Hematopoietic multipotent progenitor cell treated with erythropoietin and hydrocortisone succinate and interleukin-3 and kit ligand, for 15 days (in vitro differentiated cells): ENCODE measurements around the gene TENM3.

ENCODE experiments used
- DNase-seq: peaks from one replicate; pipeline ENCODE4 v3.0.0-alpha.2; 2015; ENCODE audit warnings: low spot score

The TENM3 gene

DNA sequence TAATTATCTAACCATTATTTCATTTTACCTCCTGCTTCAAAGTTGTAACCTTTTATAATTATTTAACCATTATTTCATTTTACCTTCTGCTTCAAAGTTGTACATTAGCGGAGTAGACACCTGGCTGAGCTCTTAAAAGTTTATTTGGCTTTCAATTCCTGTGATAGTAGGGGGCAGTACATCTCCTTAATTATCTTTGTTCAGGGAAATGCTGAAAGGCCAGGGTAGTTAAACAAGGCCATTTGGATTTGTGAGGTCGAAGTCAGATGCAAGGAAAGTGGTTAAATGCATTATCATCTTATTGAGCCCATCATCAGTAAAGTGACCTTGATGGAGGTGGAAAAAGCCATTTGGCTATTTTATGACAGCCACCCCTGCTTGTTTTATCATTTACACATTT is 210.6 kb downstream of the TENM3 start:
- no peak for DNase-seq

DNA sequence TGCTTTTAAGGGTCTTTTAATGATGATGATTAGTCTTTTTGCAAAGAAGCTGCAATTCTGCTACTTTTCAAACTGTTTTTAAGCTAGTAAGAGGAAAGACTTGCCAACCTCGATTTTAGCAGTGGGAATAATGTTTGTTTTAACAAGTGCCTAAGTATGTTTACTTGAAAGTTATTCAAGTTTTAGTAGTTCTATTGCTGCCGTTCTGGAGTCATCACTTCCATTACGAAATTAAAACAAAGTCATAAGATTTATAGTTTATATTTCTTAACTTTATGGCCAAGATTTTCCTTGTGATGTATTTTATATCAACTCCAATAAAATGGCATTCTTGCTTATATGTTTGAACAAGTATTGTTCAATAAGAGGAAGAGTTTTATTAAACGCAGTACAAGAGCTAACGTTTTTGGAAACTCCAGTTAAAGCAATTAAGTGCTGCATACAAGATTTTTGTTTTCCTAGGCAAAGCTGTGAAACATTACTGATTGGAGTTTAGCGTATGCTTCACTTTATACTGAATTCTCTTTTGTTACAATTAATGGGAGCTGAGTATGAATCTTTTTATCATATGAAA is 211.3 kb downstream of the TENM3 start:
- no peak for DNase-seq

GRCh38 chr4:182465114-182465513 is 221.9 kb downstream of the TENM3 start:
- no peak for DNase-seq

DNA sequence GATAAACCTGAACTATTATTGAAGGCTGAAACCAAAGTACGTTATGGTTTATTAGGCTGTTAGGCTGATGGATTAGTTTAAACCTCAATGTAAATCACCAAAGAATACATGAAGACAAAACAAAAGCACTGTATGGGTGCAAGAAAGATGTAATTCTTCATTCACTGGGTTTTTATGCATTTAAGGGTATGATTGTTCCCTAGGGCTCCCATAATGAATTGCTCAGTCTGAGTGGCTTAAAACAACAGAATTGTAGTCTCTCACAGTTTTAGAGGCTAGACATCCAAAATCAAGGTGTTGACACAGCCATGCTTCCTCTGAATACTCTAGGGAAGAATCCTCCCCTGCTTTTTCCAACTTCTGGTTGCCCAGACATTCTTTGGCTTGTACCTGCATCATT is 222.8 kb downstream of the TENM3 start:
- DNase-seq = no peak

- DNase-seq = no peak
Observed at GRCh38 chr4:182470215-182470614, 227.0 kb downstream of the TENM3 start.

- DNase-seq = no peak
Observed at GRCh38 chr4:182475539-182475938, 232.3 kb downstream of the TENM3 start.

GRCh38 chr4:182478475-182478874 is 235.3 kb downstream of the TENM3 start:
- peak; percentile 38 for DNase-seq

- no peak for DNase-seq
Observed at GRCh38 chr4:182483685-182484084, 240.5 kb downstream of the TENM3 start.

DNA sequence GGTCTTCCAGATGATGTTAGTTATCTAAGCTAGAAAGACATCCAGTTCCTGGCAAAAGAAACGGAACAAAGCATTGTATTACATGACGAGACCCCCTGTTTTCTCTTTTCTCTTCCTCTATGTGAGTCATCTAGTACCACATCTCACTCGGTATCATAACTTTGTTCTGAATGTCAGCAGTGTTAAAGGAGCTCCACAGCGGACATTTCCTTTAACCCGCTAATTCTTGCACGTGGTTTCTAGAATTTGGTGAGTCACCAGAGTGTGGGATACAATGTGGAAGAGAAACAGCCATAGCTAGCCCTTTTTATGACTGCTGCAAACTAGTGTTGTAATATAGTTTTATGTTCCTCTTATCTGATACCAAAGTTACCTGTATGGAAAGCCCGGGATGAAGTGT is 243.7 kb downstream of the TENM3 start:
- DNase-seq = no peak

DNA sequence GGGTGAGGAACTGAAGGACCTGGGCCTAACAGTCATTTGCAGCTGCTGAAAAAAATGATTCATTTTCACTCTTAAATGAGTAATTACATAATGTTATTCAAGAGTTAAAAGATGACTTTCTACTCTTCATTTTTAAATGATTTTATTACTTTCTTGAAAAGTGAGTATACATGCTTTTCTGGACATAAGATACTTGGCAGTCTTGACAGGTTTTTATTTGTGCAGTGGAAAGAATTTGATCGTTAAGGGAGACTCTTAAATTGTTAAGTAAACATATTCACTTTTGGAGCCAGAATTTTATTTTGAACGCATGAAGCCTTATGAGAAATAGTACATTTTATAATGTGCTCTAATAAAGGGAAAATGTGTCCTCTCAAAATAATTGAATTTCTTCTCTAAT is 245.7 kb downstream of the TENM3 start:
- no peak for DNase-seq

- DNase-seq = no peak
Observed at GRCh38 chr4:182489607-182490006, 246.4 kb downstream of the TENM3 start.

DNA sequence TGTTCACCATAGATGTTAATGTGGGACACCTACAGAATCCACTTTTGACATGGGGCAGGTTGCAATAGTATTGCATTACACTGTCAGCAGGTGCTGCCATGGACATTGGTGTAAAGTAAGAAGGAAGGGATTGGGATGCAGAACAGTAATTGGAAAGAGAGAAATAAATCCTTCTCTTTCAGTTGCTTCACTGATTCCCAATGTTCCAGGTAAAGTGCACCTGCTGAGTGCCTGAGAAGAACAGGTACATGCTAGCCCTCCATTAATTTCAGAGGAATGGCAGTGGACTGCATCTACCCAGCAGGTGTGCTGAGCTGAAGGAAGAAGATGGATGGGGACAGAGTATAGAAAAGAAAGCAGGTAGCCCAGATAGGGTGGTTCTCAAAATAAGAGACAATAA is 248.5 kb downstream of the TENM3 start:
- no peak for DNase-seq

DNA sequence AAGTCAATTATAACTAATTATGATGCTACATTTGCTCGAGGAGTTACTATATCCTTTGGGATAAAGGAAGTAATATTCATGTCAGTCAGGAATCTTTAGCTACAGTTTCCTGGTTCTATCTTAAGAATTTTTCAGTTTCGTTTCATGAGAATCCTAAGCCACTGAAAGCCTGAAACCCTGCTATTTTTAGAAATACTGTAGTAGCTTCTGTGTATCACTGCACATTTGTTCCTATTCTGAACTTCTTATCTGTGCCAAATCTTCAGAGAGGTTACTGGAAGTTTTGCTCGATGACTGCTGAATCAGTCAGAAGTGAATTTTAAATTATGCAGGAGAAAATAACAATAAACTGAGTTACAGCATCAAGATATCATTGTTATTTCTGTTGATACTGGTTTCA is 249.2 kb downstream of the TENM3 start:
- DNase-seq = no peak

GRCh38 chr4:182493377-182493776 is 250.2 kb downstream of the TENM3 start:
- no peak for DNase-seq

DNA sequence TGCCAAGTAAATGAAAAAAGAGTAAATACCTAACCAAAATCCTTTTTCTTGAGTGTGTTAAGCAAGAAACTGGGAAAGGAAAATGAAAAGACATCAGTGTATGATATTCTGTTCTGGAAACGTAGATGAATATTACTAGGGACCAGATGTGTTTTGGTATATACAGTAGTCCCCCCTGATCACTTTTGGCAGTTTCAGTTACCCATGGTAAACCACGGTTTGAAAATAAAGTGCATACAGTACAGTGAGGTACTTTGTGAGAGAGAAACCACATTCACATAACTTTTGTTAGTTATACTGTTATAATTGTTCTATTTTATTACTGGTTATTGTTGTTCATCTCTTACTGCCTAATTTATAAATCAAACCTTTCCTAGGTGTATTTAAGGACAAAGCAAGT is 250.9 kb downstream of the TENM3 start:
- DNase-seq = no peak

- no peak for DNase-seq
Observed at GRCh38 chr4:182495031-182495430, 251.8 kb downstream of the TENM3 start.

DNA sequence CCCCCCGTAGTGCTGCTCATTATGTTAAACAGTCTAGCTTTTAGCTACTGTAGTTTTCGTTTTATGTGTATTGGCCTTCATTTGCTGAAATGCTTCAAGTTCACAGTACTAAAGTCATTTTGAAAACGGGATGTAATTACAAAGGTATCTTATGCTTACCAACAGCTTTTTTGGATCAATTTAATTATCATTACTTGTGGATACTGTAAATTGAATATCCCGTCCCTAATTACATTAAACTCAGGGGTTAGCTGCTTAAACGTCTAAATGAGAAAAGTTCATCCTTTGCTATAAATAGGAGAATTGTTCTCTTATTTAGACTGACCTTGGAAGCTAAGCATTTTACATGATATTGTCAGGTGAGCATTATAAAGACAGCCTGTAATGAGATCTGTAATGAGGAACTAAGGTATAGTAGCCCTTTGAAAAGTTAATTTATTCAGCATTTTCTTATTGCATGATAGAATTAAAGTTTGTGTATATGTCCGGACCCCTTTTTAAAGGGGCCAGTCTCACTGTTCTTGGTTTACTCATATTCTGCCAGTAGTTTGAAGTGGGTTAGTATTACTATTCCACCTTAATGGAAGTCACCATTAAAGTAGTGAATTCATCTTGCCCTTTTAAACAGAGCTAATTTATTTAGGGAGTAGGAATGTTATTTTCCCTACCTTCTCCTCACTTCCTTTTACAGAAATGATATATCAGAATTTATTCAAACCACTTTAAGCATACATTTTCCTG is 252.6 kb downstream of the TENM3 start:
- DNase-seq = no peak

- no peak for DNase-seq
Observed at GRCh38 chr4:182496408-182496807, 253.2 kb downstream of the TENM3 start.

DNA sequence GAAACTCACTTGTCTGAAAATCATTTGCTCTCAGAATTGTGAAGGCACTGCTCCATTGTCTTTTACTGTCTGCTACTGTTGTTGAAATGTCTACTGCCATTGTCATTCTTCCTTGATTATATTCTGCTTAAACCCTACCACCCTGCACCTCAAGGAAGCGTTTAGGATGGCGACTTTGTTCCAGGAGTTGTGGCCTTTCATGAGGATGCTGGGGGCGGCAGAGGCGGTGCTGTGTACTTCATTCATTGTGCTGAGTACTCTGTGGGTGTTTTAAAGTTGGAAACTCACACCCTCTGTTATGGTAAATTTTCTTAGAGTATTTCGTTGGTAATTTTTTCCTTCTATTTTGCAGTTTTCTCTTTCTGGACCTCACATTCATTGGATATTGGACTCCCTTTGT is 258.9 kb downstream of the TENM3 start:
- DNase-seq = no peak

GRCh38 chr4:182504463-182504862 is 261.3 kb downstream of the TENM3 start:
- no peak for DNase-seq

GRCh38 chr4:182507805-182508204 is 264.6 kb downstream of the TENM3 start:
- DNase-seq = no peak

GRCh38 chr4:182510836-182511235 is 267.6 kb downstream of the TENM3 start:
- no peak for DNase-seq

- no peak for DNase-seq
Observed at GRCh38 chr4:182513587-182514291, 270.5 kb downstream of the TENM3 start.

GRCh38 chr4:182518421-182518820 is 275.2 kb downstream of the TENM3 start:
- DNase-seq = no peak
